Coronary artery (tissue), 2 donors: Measurements from ENCODE around the gene ARHGAP10.
A peak's percentile ranks its signal among the peaks of the same experiment; 100 is the strongest.

Experiments used
- DNase-seq: peaks from one replicate; pipeline ENCODE4 v3.0.0-alpha.2; 2017; ENCODE audit warnings: low spot score
- H3K27ac ChIP-seq, 2 donors: fragments of 200-600 bp; sonication (generic); one replicate each; pipeline ENCODE4 v1.5.1; 2016 to 2019
- H3K4me3 ChIP-seq: fragments of 200-600 bp; sonication (generic); 2 replicates; pipeline ENCODE4 v1.5.1; 2016; ENCODE audit warnings: mild to moderate bottlenecking, moderate library complexity
- TF ChIP-seq, protein P1 (sequence below): fragments of 200-600 bp; sonication (generic); IDR thresholded peaks from one replicate; pipeline ENCODE4 v1.5.1; 2019; ENCODE audit warnings: antibody characterized with exemption

Gene ARHGAP10

DNA sequence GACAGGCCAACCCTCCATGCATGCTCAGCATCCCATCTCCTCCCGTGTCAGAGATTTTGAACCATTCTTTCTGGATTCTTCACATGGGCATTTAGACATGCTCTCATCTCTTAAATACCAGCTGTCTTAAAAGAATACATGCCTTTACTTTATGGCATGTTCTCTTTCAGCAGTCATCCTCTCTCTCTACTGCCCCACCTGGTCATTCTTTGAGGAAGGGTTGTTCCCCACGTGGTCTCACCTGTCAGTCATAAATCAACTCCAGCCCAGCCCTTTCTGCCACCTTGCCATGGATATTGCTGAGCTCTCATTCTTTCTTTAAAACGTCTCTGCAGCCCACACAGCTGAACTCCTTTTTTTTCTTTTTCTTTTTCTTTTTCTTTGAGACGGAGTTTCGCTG lies 111.3 kb downstream of the ARHGAP10 start:
- H3K4me3 ChIP-seq, result no peak overlapping the region
- TF ChIP-seq, protein P1, sequence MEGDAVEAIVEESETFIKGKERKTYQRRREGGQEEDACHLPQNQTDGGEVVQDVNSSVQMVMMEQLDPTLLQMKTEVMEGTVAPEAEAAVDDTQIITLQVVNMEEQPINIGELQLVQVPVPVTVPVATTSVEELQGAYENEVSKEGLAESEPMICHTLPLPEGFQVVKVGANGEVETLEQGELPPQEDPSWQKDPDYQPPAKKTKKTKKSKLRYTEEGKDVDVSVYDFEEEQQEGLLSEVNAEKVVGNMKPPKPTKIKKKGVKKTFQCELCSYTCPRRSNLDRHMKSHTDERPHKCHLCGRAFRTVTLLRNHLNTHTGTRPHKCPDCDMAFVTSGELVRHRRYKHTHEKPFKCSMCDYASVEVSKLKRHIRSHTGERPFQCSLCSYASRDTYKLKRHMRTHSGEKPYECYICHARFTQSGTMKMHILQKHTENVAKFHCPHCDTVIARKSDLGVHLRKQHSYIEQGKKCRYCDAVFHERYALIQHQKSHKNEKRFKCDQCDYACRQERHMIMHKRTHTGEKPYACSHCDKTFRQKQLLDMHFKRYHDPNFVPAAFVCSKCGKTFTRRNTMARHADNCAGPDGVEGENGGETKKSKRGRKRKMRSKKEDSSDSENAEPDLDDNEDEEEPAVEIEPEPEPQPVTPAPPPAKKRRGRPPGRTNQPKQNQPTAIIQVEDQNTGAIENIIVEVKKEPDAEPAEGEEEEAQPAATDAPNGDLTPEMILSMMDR, result no peak
- peak overlapping the region in 1 of 2 donors; percentile 37 for H3K27ac ChIP-seq
- DNase-seq, result no peak

DNA sequence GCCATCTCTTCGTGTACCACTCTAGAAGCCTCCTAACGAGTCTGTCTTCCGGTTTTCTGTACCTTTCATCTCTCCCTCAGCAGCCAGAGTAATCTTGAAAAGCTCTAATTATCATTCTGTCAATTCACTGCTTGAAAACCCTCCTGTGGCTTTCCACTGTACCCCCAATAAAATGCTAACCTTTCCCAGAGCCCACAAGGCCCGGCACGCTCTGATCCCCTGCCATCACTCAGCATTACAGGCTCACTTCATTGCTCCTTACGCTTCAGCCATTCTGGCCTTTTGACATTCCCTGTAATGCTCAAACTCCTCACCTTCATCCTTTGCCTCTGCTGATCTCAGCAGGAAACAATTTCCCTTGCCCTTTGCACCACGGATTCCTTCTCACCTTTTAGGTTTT lies 112.9 kb downstream of the ARHGAP10 start:
- no peak for DNase-seq
- no peak overlapping the region for H3K27ac ChIP-seq

DNA sequence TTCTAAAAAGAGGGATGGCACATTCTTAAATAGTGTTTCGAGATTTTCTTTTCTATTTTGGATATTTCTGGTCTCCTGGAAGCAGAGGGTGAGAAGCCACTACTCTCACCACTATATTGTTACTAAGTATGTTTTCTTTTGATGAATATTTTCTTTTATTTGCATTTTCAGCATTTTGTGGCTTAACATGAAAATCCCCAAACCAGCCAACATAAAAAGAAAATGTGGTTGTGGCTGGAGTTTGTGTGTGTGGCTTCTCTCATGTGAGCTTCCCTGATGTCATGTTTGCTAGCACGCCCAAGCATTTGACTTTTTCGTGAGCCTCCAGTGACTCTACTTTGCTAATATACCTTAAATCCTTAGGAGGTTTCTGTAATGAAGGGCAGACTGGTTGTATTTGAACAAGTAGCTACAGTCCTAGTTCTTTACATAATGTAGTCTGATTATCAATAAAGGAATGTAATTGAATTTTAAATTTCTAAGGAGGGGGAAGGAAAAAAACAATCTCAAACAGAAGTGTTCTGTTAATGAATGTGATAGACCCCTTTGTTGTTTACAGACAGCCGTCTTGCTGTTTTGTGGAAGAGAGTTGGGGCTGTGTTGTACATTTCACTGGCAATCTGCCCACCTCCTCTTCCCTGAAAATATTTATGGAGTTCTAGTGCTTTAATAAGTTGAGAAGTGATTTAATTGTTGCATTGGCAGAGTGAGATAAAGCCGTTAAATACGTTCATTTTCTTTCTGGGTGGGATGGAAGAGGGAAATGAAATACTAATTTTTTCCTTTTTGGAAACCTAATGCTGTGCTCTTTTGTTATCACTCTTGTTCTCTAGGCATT lies 114.6 kb downstream of the ARHGAP10 start:
- Histone ChIP-seq H3K4me3 (no peak overlapping the region), H3K27ac (peak overlapping the region in 1 of 2 donors; percentile 13)
- TF ChIP-seq, protein P1, result no peak
- no peak for DNase-seq

More for the DNA sequence above, 112.9 kb downstream of the ARHGAP10 start:
- no peak overlapping the region for H3K4me3 ChIP-seq
- TF ChIP-seq, protein P1, result no peak

DNA sequence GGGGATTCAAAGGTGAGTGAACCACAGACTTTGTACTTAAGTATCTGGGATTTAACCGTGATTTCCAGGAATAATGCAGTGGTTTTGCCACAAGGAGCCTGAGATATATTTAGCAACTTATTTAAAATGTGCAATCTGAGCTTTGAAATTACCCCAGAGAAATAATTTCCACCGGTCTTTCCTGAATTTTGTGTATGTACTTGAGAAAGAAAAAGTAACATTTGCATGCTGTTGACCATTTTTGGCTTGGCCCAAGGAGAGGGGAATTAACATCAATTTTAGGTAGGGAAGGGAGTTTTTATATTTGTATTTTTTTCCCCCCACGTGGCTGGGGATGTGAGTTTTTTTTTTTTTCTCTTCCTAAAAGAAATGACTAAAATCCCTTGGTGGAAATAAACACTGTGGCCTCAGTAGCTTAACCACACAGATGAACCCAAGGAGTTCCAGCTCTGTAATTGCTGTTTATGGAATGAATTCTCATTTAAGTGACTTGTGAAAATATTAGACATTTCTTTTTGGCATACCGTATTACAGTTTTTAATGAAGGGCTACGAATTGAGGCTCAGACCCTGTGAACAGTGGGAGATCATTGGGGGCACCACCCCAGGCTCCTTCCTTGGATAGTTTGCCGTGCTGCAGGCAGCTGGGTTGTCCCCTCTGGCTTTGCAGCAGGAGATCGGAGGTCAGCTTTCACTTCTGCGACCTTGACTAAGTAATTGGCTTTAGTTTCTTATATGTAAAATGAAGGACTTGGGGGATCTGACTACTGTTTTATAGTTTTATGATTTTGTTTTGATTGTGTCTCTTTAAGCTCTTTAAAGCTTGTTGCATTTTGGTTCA lies 116.1 kb downstream of the ARHGAP10 start:
- TF ChIP-seq, protein P1, result no peak
- Histone ChIP-seq H3K27ac (peak overlapping the region in 1 of 2 donors; percentile 71), H3K4me3 (no peak overlapping the region)
- no peak for DNase-seq

DNA sequence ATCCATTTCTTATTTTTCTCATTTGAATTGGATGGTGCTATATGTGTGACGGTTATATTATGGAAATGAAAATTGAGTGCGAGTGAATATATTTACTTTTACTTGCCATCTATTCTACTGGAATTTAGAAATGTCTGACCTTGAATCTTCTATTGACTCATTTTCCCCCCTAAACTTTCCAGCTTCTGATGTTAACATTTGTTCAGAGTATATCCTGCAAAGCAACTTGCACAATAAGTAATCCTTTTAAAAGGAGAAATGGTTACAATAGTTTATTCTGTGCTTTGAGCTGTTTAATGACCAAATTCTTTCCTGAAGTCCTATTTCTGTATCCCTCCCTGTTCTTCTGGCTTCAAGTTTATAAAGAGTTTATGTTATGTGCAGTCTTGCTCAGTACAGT lies 116.7 kb downstream of the ARHGAP10 start:
- Histone ChIP-seq H3K27ac (peak overlapping the region in 1 of 2 donors; percentile 71), H3K4me3 (no peak overlapping the region)
- TF ChIP-seq, protein P1, result no peak
- no peak for DNase-seq

DNA sequence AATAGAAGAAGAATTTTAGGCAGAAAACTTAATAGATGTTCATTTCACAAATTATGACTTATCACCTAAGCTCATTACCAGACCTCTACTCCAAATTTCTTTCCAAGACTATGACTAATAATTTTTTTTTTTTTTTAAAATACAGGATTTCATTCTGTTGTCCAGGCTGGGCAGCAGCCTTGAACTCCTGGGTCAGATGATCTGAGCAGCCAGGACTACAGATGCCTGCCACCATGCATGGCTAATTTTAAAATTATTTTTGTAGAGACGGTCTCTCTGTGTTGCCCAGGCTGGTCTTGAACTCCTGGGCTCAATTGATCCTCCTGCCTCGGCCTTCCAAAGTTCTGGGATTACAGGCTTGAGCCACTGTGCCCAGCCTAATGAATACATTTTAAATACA lies 119.2 kb downstream of the ARHGAP10 start:
- TF ChIP-seq, protein P1, result no peak
- Histone ChIP-seq H3K27ac (peak overlapping the region; percentile 38 to 78), H3K4me3 (no peak overlapping the region)
- no peak for DNase-seq
